OCI-LY3 (cell line): ENCODE measurements around the gene WDR5.

Experiments
- CTCF ChIP-seq: fragments of 200-600, 300-600 bp; sonication (generic); IDR thresholded peaks from 2 replicates; pipeline ENCODE4 v1.5.1; 2014; ENCODE audit warnings: antibody characterized with exemption, low read length, low read depth
- EZH2phosphoT487 ChIP-seq: fragments of 200-600 bp; shearing (Covaris generic); IDR thresholded peaks from 2 replicates; pipeline ENCODE4 v1.6.1; 2018; ENCODE audit warnings: antibody characterized with exemption, mixed run types, low read depth

GRCh38 chr9:134204041-134204440 lies 68.2 kb downstream of the WDR5 start:
- TF ChIP-seq CTCF (no peak), EZH2phosphoT487 (no peak)
